ENCODE measurements around the gene AGTPBP1. TPM values are rescaled to one million over a fixed set of nuclear protein-coding genes. Genes with fewer than 3 reads are reported as not detected.

Gene AGTPBP1
- total and polyA plus RNA-seq, 2 experiments from 2014 or later: 31.4 to 58.0 TPM

DNA sequence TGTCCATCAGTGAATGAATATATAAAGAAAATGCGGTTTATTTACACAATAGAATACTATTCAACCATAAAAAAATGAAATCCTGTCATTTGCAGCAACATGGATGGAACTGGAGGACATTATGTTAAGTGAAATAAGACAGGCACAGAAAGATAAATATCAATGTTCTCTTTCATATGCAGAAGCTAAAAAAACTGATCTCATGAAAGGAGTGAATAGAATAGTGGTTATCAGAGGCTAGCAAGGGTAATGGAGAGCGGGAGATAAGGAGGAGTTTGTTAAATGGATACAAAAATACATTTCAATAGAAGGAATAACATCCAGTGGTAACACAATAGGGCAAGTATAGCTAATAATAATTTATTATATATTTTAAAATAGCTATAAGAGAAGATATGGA, 65.0 kb downstream of the AGTPBP1 start (continued):
- TF ChIP-seq, protein P1, sequence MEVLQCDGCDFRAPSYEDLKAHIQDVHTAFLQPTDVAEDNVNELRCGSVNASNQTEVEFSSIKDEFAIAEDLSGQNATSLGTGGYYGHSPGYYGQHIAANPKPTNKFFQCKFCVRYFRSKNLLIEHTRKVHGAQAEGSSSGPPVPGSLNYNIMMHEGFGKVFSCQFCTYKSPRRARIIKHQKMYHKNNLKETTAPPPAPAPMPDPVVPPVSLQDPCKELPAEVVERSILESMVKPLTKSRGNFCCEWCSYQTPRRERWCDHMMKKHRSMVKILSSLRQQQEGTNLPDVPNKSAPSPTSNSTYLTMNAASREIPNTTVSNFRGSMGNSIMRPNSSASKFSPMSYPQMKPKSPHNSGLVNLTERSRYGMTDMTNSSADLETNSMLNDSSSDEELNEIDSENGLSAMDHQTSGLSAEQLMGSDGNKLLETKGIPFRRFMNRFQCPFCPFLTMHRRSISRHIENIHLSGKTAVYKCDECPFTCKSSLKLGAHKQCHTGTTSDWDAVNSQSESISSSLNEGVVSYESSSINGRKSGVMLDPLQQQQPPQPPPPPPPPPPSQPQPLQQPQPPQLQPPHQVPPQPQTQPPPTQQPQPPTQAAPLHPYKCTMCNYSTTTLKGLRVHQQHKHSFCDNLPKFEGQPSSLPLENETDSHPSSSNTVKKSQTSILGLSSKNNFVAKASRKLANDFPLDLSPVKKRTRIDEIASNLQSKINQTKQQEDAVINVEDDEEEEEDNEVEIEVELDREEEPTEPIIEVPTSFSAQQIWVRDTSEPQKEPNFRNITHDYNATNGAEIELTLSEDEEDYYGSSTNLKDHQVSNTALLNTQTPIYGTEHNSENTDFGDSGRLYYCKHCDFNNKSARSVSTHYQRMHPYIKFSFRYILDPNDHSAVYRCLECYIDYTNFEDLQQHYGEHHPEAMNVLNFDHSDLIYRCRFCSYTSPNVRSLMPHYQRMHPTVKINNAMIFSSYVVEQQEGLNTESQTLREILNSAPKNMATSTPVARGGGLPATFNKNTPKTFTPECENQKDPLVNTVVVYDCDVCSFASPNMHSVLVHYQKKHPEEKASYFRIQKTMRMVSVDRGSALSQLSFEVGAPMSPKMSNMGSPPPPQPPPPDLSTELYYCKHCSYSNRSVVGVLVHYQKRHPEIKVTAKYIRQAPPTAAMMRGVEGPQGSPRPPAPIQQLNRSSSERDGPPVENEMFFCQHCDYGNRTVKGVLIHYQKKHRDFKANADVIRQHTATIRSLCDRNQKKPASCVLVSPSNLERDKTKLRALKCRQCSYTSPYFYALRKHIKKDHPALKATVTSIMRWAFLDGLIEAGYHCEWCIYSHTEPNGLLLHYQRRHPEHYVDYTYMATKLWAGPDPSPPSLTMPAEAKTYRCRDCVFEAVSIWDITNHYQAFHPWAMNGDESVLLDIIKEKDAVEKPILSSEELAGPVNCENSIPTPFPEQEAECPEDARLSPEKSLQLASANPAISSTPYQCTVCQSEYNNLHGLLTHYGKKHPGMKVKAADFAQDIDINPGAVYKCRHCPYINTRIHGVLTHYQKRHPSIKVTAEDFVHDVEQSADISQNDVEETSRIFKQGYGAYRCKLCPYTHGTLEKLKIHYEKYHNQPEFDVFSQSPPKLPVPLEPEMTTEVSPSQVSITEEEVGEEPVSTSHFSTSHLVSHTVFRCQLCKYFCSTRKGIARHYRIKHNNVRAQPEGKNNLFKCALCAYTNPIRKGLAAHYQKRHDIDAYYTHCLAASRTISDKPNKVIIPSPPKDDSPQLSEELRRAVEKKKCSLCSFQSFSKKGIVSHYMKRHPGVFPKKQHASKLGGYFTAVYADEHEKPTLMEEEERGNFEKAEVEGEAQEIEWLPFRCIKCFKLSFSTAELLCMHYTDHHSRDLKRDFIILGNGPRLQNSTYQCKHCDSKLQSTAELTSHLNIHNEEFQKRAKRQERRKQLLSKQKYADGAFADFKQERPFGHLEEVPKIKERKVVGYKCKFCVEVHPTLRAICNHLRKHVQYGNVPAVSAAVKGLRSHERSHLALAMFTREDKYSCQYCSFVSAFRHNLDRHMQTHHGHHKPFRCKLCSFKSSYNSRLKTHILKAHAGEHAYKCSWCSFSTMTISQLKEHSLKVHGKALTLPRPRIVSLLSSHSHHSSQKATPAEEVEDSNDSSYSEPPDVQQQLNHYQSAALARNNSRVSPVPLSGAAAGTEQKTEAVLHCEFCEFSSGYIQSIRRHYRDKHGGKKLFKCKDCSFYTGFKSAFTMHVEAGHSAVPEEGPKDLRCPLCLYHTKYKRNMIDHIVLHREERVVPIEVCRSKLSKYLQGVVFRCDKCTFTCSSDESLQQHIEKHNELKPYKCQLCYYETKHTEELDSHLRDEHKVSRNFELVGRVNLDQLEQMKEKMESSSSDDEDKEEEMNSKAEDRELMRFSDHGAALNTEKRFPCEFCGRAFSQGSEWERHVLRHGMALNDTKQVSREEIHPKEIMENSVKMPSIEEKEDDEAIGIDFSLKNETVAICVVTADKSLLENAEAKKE (CRISPR knock-in tag; IDR thresholded peaks at IDR 0.05): no peak
- no peak for TF ChIP-seq POLR2AphosphoS5 (IDR thresholded peaks at IDR 0.05; ENCODE audit: low read depth)
- no peak for TF ChIP-seq STAT1 (IDR thresholded peaks at IDR 0.05; ENCODE audit: unreplicated experiment)

DNA sequence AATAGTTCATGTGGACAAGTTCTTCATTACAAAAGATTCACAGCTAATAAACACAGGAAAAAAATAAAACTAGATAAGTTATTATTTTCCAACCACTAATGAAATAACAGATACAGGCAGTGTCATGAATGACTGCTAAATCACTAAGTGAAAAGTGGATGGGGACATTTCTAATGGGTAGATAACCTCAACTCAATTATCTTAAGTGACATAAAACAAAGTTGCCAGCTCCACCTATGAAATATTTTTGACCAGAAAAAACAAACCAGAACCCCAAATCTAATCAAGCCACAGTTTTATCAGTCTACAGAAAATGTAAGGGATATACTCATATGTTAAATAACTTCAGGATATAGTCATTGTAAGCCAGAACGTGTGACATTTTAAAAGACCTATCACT, 74.4 kb downstream of the AGTPBP1 start:
- H3K4me3 Mint-ChIP-seq: no peak overlapping the region
- Histone ChIP-seq H3K4me1 (ENCODE audit: insufficient read depth) (no peaks in the 10 kb centered on the region), H3K79me2 (replicated peaks; ENCODE audit: insufficient read depth) (no peaks in the 10 kb centered on the region), H3K4me2 (no peak overlapping the region), H3K4me3 (no peak overlapping the region), H3K36me3 (ENCODE audit: insufficient read depth) (0 out of 2 replicates have a peak, but pooled peaks cover 4% of the 10 kb centered on the region), H4K20me1 (replicated peaks; ENCODE audit: insufficient read depth) (no peaks in the 10 kb centered on the region), H2AFZ (no peak overlapping the region), H3K9me2 (ENCODE audit: insufficient read depth) (no peaks in the 10 kb centered on the region), H3K27ac (ENCODE audit: low read depth) (no peak overlapping the region), H3F3A (replicated peaks; ENCODE audit: low read depth) (no peaks in the 10 kb centered on the region), H3K27me3 (ENCODE audit: insufficient read depth) (no peaks in the 10 kb centered on the region)
- ATAC-seq (no peak), DNase-seq (ENCODE audit: low spot score) (no peak)
- H3K27ac Mint-ChIP-seq: no peak overlapping the region
- no peaks in the 10 kb centered on the region for H3K27me3 Mint-ChIP-seq (ENCODE audit: insufficient read depth, low read depth, poor library complexity)
- H3K36me3 Mint-ChIP-seq (ENCODE audit: low read depth): peaks cover 5% of the 10 kb centered on the region
- no peaks in the 10 kb centered on the region for H3K4me1 Mint-ChIP-seq
- H3K9me3 Mint-ChIP-seq: no peaks in the 10 kb centered on the region
- TF ChIP-seq EZH2phosphoT487 (IDR thresholded peaks at IDR 0.05; ENCODE audit: unreplicated experiment): no peak
- no peak for TF ChIP-seq JUNB (IDR thresholded peaks at IDR 0.05; ENCODE audit: unreplicated experiment)
- TF ChIP-seq EZH2 (IDR thresholded peaks at IDR 0.05; ENCODE audit: low read depth, unreplicated experiment): no peak
- no peak for TF ChIP-seq ZNF114 (CRISPR knock-in tag; IDR thresholded peaks at IDR 0.05)
- TF ChIP-seq CREB1 (CRISPR knock-in tag; IDR thresholded peaks at IDR 0.05; ENCODE audit: low read depth): no peak
- TF ChIP-seq, protein P1 (CRISPR knock-in tag; IDR thresholded peaks at IDR 0.05): no peak
- TF ChIP-seq, protein P2, sequence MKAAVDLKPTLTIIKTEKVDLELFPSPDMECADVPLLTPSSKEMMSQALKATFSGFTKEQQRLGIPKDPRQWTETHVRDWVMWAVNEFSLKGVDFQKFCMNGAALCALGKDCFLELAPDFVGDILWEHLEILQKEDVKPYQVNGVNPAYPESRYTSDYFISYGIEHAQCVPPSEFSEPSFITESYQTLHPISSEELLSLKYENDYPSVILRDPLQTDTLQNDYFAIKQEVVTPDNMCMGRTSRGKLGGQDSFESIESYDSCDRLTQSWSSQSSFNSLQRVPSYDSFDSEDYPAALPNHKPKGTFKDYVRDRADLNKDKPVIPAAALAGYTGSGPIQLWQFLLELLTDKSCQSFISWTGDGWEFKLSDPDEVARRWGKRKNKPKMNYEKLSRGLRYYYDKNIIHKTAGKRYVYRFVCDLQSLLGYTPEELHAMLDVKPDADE (IDR thresholded peaks at IDR 0.05): no peak
- TF ChIP-seq ZNF331 (CRISPR knock-in tag; IDR thresholded peaks at IDR 0.05; ENCODE audit: low read depth): no peak
- TF ChIP-seq STAT1 (IDR thresholded peaks at IDR 0.05; ENCODE audit: unreplicated experiment): no peak
